Breast epithelium (tissue), 4 donors: ENCODE results near the gene CSNK1D. TPM values are rescaled to one million over a fixed set of nuclear protein-coding genes. Genes with fewer than 3 reads are reported as not detected.
"Not testable (repeated sequence)": the region's sequence is repeated elsewhere in the genome, so short reads cannot be mapped to it uniquely, and the experiment has no call there.

Experiments used
- DNase-seq, 2 donors: peaks; one replicate each; pipeline ENCODE4 v3.0.0-alpha.2; 2019; ENCODE audit warnings: low spot score in 2 of 2
- H3K27ac ChIP-seq, 2 donors: fragments of 200-600 bp; sonication (generic) in 1 of 2; one replicate each; pipeline ENCODE4 v1.5.1; 2016 to 2019; ENCODE audit warnings: mild to moderate bottlenecking in 1 of 2
- H3K27me3 ChIP-seq, 2 donors: fragments of 200-600 bp; sonication (generic) in 1 of 2; one replicate each; pipeline versions ENCODE4 v1.5.1 to v1.6.0; 2017 to 2019; ENCODE audit warnings: control low read depth in 1 of 2, mild to moderate bottlenecking in 1 of 2
- H3K36me3 ChIP-seq: fragments of 200-600 bp; one replicate; pipeline ENCODE4 v1.5.1; 2019
- H3K4me1 ChIP-seq, 2 donors: fragments of 200-600 bp; sonication (generic); one replicate each; pipeline ENCODE4 v1.5.1; 2016 to 2019; ENCODE audit warnings: control low read depth in 1 of 2
- H3K4me3 ChIP-seq, 3 donors: fragments of 200-600 bp; sonication (generic); 1 replicate in 2 of 3; 2 replicates in 1 of 3; pipeline ENCODE4 v1.5.1; 2016 to 2019; ENCODE audit warnings: mild to moderate bottlenecking in 3 of 3, moderate library complexity in 2 of 3
- H3K9me3 ChIP-seq, 2 donors: fragments of 200-600 bp; sonication (generic) in 1 of 2; one replicate each; pipeline ENCODE4 v1.5.1; 2016 to 2019; ENCODE audit warnings: control low read depth in 1 of 2
- CTCF ChIP-seq, 3 donors: fragments of 450-650 bp; IDR thresholded peaks; one replicate each; pipeline ENCODE4 v1.5.1; 2016 to 2017; ENCODE audit warnings: antibody characterized with exemption in 3 of 3, mild to moderate bottlenecking in 3 of 3, moderate library complexity in 3 of 3
- POLR2A ChIP-seq: fragments of 450-650 bp; IDR thresholded peaks from one replicate; pipeline ENCODE4 v1.6.1; 2016; ENCODE audit warnings: antibody characterized with exemption, mild to moderate bottlenecking, moderate library complexity
- POLR2AphosphoS5 ChIP-seq, 3 donors: sonication (generic); formaldehyde crosslinking; IDR thresholded peaks; one replicate each; pipeline ENCODE4 v1.6.1; 2017; ENCODE audit warnings: antibody characterized with exemption in 3 of 3
- intact Hi-C: fragments of 100-400 bp; cut with DNase I; formaldehyde crosslinking; loops from one replicate; pipeline ENCODE4 v1.15.1; 2023; ENCODE audit warnings: low total_unique reads
- total RNA-seq, 3 donors: library from RNA; depleted of rRNA; stranded (reverse); fragments of >200 nt; gene quantifications; one replicate each; pipeline ENCODE4 v1.1.0, GENCODE V29; 2016

Gene CSNK1D
- total RNA-seq, 3 donors from 2014 or later: 50.7 to 85.9 (median 75.2) TPM

GRCh38 chr17:82262344-82262743 is 11.2 kb downstream of the CSNK1D start:
- H3K9me3 ChIP-seq: no peaks in the 10 kb centered on the region
- H3K4me1 ChIP-seq: peaks cover 0 to 4% of the 10 kb centered on the region in 2 donors
- no peak overlapping the region for H3K4me3 ChIP-seq
- intact Hi-C loops: no loop called here
- H3K27me3 ChIP-seq: no peaks in the 10 kb centered on the region
- TF ChIP-seq POLR2AphosphoS5 (IDR thresholded peaks at IDR 0.05) (no peak), POLR2A (no peak), CTCF (IDR thresholded peaks at IDR 0.05) (no peak)
- H3K36me3 ChIP-seq: no peaks in the 10 kb centered on the region
- DNase-seq: no peak
- no peak overlapping the region for H3K27ac ChIP-seq

GRCh38 chr17:82259972-82260961 is 13.2 kb downstream of the CSNK1D start:
- H3K27ac ChIP-seq, H3K9me3 ChIP-seq, DNase-seq, H3K4me1 ChIP-seq, H3K36me3 ChIP-seq, H3K27me3 ChIP-seq, H3K4me3 ChIP-seq, intact Hi-C loops: not testable (repeated sequence)

GRCh38 chr17:82258555-82258954 is 14.9 kb downstream of the CSNK1D start:
- Histone ChIP-seq H3K9me3 (no peaks in the 10 kb centered on the region), H3K4me1 (no peaks in the 10 kb centered on the region), H3K4me3 (no peak overlapping the region), H3K27ac (peak overlapping the region in 1 of 2 donors; percentile 9), H3K27me3 (no peaks in the 10 kb centered on the region), H3K36me3 (no peaks in the 10 kb centered on the region)
- DNase-seq: no peak
- intact Hi-C loops: no loop called here
- no peak for TF ChIP-seq POLR2AphosphoS5 (IDR thresholded peaks at IDR 0.05)
- TF ChIP-seq CTCF (IDR thresholded peaks at IDR 0.05): no peak
- TF ChIP-seq POLR2A: no peak

- H3K9me3 ChIP-seq: no peaks in the 10 kb centered on the region
- DNase-seq: no peak
- no peaks in the 10 kb centered on the region for H3K4me1 ChIP-seq
- H3K27me3 ChIP-seq: no peaks in the 10 kb centered on the region
- H3K4me3 ChIP-seq: no peak overlapping the region
- no peaks in the 10 kb centered on the region for H3K36me3 ChIP-seq
- TF ChIP-seq POLR2AphosphoS5 (IDR thresholded peaks at IDR 0.05): no peak
- H3K27ac ChIP-seq: peak overlapping the region; percentile 34 to 57
- intact Hi-C loops: no loop called here
These were observed 16.0 kb downstream of the CSNK1D start for GRCh38 chr17:82257473-82257872.

- no peaks in the 10 kb centered on the region for H3K27me3 ChIP-seq
- H3K36me3 ChIP-seq: peaks cover 2% of the 10 kb centered on the region
- intact Hi-C loops: no loop called here
- H3K27ac ChIP-seq: no peak overlapping the region
- no peak overlapping the region for H3K4me3 ChIP-seq
- TF ChIP-seq CTCF (IDR thresholded peaks at IDR 0.05): no peak
- TF ChIP-seq POLR2A: no peak
- TF ChIP-seq POLR2AphosphoS5 (IDR thresholded peaks at IDR 0.05): no peak
- H3K4me1 ChIP-seq: no peaks in the 10 kb centered on the region
- no peak for DNase-seq
- H3K9me3 ChIP-seq: no peaks in the 10 kb centered on the region
These were observed 17.1 kb downstream of the CSNK1D start for GRCh38 chr17:82256242-82256885.

- Histone ChIP-seq H3K36me3 (peaks cover 9% of the 10 kb centered on the region), H3K4me3 (no peak overlapping the region), H3K4me1 (no peaks in the 10 kb centered on the region), H3K27ac (no peak overlapping the region), H3K9me3 (no peaks in the 10 kb centered on the region), H3K27me3 (no peaks in the 10 kb centered on the region)
- intact Hi-C loops: no loop called here
- DNase-seq: no peak
- TF ChIP-seq CTCF (IDR thresholded peaks at IDR 0.05) (no peak), POLR2A (no peak), POLR2AphosphoS5 (IDR thresholded peaks at IDR 0.05) (no peak)
These were observed 18.0 kb downstream of the CSNK1D start for GRCh38 chr17:82255402-82255972.

GRCh38 chr17:82254746-82255145 is 18.8 kb downstream of the CSNK1D start:
- H3K4me1 ChIP-seq, H3K36me3 ChIP-seq, H3K27me3 ChIP-seq, H3K4me3 ChIP-seq, intact Hi-C loops, H3K27ac ChIP-seq, H3K9me3 ChIP-seq, DNase-seq: not testable (repeated sequence)

- H3K36me3 ChIP-seq: peaks cover 13% of the 10 kb centered on the region
- not testable (repeated sequence) for DNase-seq
These were observed 19.4 kb downstream of the CSNK1D start for GRCh38 chr17:82254096-82254495.

More at GRCh38 chr17:82254096-82254495, 19.4 kb downstream of the CSNK1D start:
- intact Hi-C loops, H3K4me3 ChIP-seq, H3K9me3 ChIP-seq, H3K27ac ChIP-seq, H3K27me3 ChIP-seq, H3K4me1 ChIP-seq: not testable (repeated sequence)
